B cell (primary cell): ENCODE results near the gene PCDH9. TPM values are rescaled to one million over a fixed set of nuclear protein-coding genes. Genes with fewer than 3 reads are reported as not detected.

Experiments
- ATAC-seq: fragments of 200-7000 bp; cut with Tn5 transposase; one replicate; pipeline ENCODE4 v1.10.0; 2021; ENCODE audit warnings: low read depth, mild to moderate bottlenecking, moderate number of reproducible peaks, moderate library complexity
- CTCF ChIA-PET: fragments of 350-600 bp; sonication (Branson Sonifier 250); formaldehyde crosslinking; loops from one replicate; lab custom pipeline; 2021; ENCODE audit warnings: antibody characterized with exemption, inconsistent platforms; lab: Charles Lee
- POLR2A ChIA-PET: fragments of 350-600 bp; sonication (Branson Sonifier 250); formaldehyde crosslinking; loops from one replicate; lab custom pipeline; 2021; ENCODE audit warnings: antibody characterized with exemption; lab: Charles Lee
- DNase-seq: peaks from one replicate; pipeline ENCODE4 v3.0.0; 2013
- H2AFZ ChIP-seq: 2 replicates; pipeline ENCODE4 v1.6.1; 2012; ENCODE audit warnings: mild to moderate bottlenecking, low read depth, low read length; ENCODE audit not compliant: insufficient read depth, poor library complexity, severe bottlenecking
- H3K27ac ChIP-seq, 2 donors: 1 replicate in 1 of 2; 2 replicates in 1 of 2; pipeline ENCODE4 v1.5.1; 2012 to 2013; ENCODE audit warnings: low read length in 2 of 2, mild to moderate bottlenecking in 2 of 2, moderate library complexity in 1 of 2
- H3K27me3 ChIP-seq, 4 experiments: fragments of 200-600 bp in 1 of 4; sonication (generic) in 1 of 4; replicated peaks in 1 of 4; 1 replicate in 2 of 4; 2 replicates in 2 of 4; pipeline versions ENCODE4 v1.6.1 to v1.7.0; 2013 to 2016; ENCODE audit warnings: low read length in 3 of 4, mild to moderate bottlenecking in 2 of 4, mixed read lengths in 1 of 4, moderate library complexity in 1 of 4; ENCODE audit not compliant: insufficient read depth in 4 of 4, control insufficient read depth in 3 of 4; ENCODE audit errors: control extremely low read depth in 1 of 4
- H3K36me3 ChIP-seq, 2 experiments: replicated peaks in 1 of 2; 1 replicate in 1 of 2; 2 replicates in 1 of 2; pipeline versions ENCODE4 v1.6.1 to v1.7.1; 2013; ENCODE audit warnings: low read length in 1 of 2; ENCODE audit not compliant: insufficient read depth in 2 of 2, control insufficient read depth in 1 of 2; ENCODE audit errors: control extremely low read depth in 1 of 2, extremely low read depth in 1 of 2
- H3K4me1 ChIP-seq, 2 donors: fragments of 200-600 bp in 1 of 2; sonication (generic) in 1 of 2; 1 replicate in 1 of 2; 2 replicates in 1 of 2; pipeline versions ENCODE4 v1.5.1 to v1.6.1; 2013 to 2017; ENCODE audit warnings: low read length in 2 of 2; ENCODE audit not compliant: control insufficient read depth in 2 of 2, insufficient read depth in 2 of 2
- H3K4me2 ChIP-seq: replicated peaks from 2 replicates; pipeline ENCODE3; 2012; ENCODE audit warnings: mild to moderate bottlenecking, low read depth, low read length; ENCODE audit not compliant: poor library complexity, severe bottlenecking
- H3K4me3 ChIP-seq, 5 experiments: fragments of 200-600 bp in 1 of 5; sonication (generic) in 1 of 5; 1 replicate in 3 of 5; 2 replicates in 2 of 5; pipeline versions ENCODE4 v1.5.1 to v1.7.0; 2011 to 2016; ENCODE audit warnings: low read length in 4 of 5, mild to moderate bottlenecking in 4 of 5, low read depth in 2 of 5, control low read depth in 1 of 5, moderate library complexity in 1 of 5; ENCODE audit not compliant: insufficient read depth in 1 of 5; ENCODE audit errors: control extremely low read depth in 1 of 5, extremely low read depth in 1 of 5
- H3K79me2 ChIP-seq: fragments of 200-600 bp; sonication (generic); one replicate; pipeline ENCODE4 v1.6.0; 2016; ENCODE audit warnings: low read length; ENCODE audit not compliant: control insufficient read depth, insufficient read depth
- H3K9ac ChIP-seq: fragments of 200-600 bp; sonication (generic); 2 replicates; pipeline ENCODE4 v1.6.1; 2017; ENCODE audit warnings: mild to moderate bottlenecking, low read length, moderate library complexity
- H3K9me3 ChIP-seq, 3 donors: one replicate each; pipeline versions ENCODE4 v1.6.1 to v1.7.1; 2013; ENCODE audit warnings: low read length in 2 of 3; ENCODE audit not compliant: control insufficient read depth in 2 of 3, insufficient read depth in 1 of 3; ENCODE audit errors: control extremely low read depth in 1 of 3
- H4K20me1 ChIP-seq: 2 replicates; pipeline ENCODE4 v1.6.0; 2012; ENCODE audit warnings: mild to moderate bottlenecking, low read length; ENCODE audit not compliant: insufficient read depth, control insufficient read depth, poor library complexity, severe bottlenecking
- H3K27ac Mint-ChIP-seq: one replicate; pipeline ENCODE4 v1.8.0; 2021; ENCODE audit warnings: mixed read lengths
- H3K27me3 Mint-ChIP-seq: one replicate; pipeline ENCODE4 v1.8.0; 2021; ENCODE audit warnings: mixed read lengths
- H3K4me1 Mint-ChIP-seq: one replicate; pipeline ENCODE4 v1.8.0; 2021; ENCODE audit warnings: mixed read lengths
- H3K4me3 Mint-ChIP-seq: one replicate; pipeline ENCODE4 v1.8.0; 2021; ENCODE audit warnings: mixed read lengths
- H3K9me3 Mint-ChIP-seq: one replicate; pipeline ENCODE4 v1.8.0; 2022; ENCODE audit warnings: mixed read lengths; ENCODE audit not compliant: insufficient read depth
- EZH2 ChIP-seq: IDR thresholded peaks from 2 replicates; pipeline ENCODE4 v1.6.1; 2012; ENCODE audit warnings: borderline replicate concordance, low read depth, mild to moderate bottlenecking, moderate library complexity, low read length; ENCODE audit not compliant: insufficient read depth, poor library complexity, severe bottlenecking
- WGBS: methylation state at CpG from one replicate; pipeline ENCODE4 v1.1.5; 2013; ENCODE audit warnings: missing lambda C conversion rate; ENCODE audit not compliant: insufficient coverage; 5-methylcytosine and 5-hydroxymethylcytosine counted together
- intact Hi-C: fragments of 100-400 bp; cut with micrococcal nuclease; formaldehyde crosslinking; loops from one replicate; pipeline ENCODE4 v1.10.0; 2022
- polyA plus RNA-seq: library from polyadenylated mRNA; depleted of rRNA; stranded (reverse); fragments of >200 nt; gene quantifications from 2 replicates; pipeline ENCODE4 v1.2.3, GENCODE V29; 2012
- total RNA-seq, 2 donors: library from RNA; stranded (reverse); fragments of 120-200 nt in 1 of 2; gene quantifications; 1 replicate in 1 of 2; 2 replicates in 1 of 2; pipeline versions ENCODE4 v1.2.3 to v1.2.4, GENCODE V29; 2013 to 2022
- TF ChIP-seq, protein P1 (sequence below): fragments of 200-600 bp; IDR thresholded peaks from one replicate; pipeline ENCODE4 v1.8.0; 2022; ENCODE audit warnings: antibody characterized with exemption, mild to moderate bottlenecking

Gene PCDH9
- total and polyA plus RNA-seq, 2 donors (not counting 1 experiment from before 2014, with no cell fraction given) = 13.1 to 21.8 TPM

DNA sequence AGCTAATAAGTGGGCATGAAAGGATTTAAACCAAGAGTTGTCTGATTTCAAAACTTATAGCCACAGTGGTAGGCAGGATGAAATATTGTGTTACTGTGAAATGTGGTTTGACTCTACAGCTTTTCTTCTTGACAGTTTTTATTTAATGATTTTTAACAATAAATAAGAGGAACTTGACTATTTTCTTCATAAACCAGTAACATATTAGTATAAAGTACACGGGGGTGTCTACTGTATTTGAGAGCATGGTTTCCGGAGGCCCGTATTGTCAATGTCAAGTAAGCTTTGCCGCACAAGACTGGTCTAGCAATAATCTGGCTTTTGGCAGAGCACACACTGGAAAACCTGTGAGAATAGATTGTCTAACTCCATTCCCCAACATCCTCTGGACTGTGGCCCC lies 894.5 kb downstream of the PCDH9 start:
- H3K9me3 ChIP-seq = no peaks in the 10 kb centered on the region
- intact Hi-C loops = no loop called here
- ChIA-PET CTCF (no interaction called here), POLR2A (no interaction called here)
- DNase-seq (no peak), ATAC-seq (no peak)
- H3K9me3 Mint-ChIP-seq = no peaks in the 10 kb centered on the region
- H3K36me3 ChIP-seq = no peaks in the 10 kb centered on the region
- no peaks in the 10 kb centered on the region for H4K20me1 ChIP-seq
- H3K9ac ChIP-seq = no peak overlapping the region
- no peak for TF ChIP-seq EZH2
- TF ChIP-seq, protein P1, sequence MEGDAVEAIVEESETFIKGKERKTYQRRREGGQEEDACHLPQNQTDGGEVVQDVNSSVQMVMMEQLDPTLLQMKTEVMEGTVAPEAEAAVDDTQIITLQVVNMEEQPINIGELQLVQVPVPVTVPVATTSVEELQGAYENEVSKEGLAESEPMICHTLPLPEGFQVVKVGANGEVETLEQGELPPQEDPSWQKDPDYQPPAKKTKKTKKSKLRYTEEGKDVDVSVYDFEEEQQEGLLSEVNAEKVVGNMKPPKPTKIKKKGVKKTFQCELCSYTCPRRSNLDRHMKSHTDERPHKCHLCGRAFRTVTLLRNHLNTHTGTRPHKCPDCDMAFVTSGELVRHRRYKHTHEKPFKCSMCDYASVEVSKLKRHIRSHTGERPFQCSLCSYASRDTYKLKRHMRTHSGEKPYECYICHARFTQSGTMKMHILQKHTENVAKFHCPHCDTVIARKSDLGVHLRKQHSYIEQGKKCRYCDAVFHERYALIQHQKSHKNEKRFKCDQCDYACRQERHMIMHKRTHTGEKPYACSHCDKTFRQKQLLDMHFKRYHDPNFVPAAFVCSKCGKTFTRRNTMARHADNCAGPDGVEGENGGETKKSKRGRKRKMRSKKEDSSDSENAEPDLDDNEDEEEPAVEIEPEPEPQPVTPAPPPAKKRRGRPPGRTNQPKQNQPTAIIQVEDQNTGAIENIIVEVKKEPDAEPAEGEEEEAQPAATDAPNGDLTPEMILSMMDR = no peak
- H3K4me2 ChIP-seq = no peak overlapping the region
- H3K27me3 Mint-ChIP-seq = no peaks in the 10 kb centered on the region
- no peak overlapping the region for H3K27ac ChIP-seq
- no peak overlapping the region for H2AFZ ChIP-seq
- H3K27ac Mint-ChIP-seq = no peak overlapping the region
- no CpG with 5 or more reads among the region's 4 CpGs for WGBS
- no peaks in the 10 kb centered on the region for H3K4me1 ChIP-seq
- H3K4me3 ChIP-seq = no peak overlapping the region
- no peaks in the 10 kb centered on the region for H3K4me1 Mint-ChIP-seq
- no peaks in the 10 kb centered on the region for H3K27me3 ChIP-seq
- no peak overlapping the region for H3K4me3 Mint-ChIP-seq
- H3K79me2 ChIP-seq = no peaks in the 10 kb centered on the region

DNA sequence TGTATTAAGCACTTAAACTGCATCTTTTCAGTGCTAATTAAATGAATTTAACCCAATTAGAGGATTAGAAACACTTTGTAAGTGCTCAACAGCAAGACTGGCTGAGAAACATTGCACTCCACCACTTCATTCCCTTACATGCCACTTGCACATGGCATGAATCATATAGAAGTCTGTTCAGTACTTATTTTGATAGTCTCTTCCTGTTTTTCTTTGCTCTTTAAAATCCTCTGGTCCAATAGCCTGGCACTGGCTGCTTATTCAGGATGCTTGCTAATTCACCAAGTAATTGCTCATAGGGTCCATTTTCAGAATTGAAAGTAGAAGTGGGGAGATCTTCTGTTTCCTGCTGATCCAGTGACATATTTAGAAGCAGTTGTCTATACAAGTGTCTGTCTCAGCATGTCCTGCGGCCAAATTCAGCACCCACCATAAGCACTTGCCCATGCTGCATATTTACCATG lies 900.1 kb downstream of the PCDH9 start:
- Histone ChIP-seq H3K9ac (no peak overlapping the region), H4K20me1 (no peaks in the 10 kb centered on the region), H2AFZ (no peak overlapping the region), H3K36me3 (no peaks in the 10 kb centered on the region), H3K4me1 (no peaks in the 10 kb centered on the region), H3K27me3 (no peaks in the 10 kb centered on the region), H3K79me2 (no peaks in the 10 kb centered on the region), H3K4me3 (no peak overlapping the region), H3K4me2 (no peak overlapping the region), H3K9me3 (no peaks in the 10 kb centered on the region), H3K27ac (no peak overlapping the region)
- DNase-seq (no peak), ATAC-seq (no peak)
- Mint-ChIP-seq H3K27me3 (no peaks in the 10 kb centered on the region), H3K4me3 (no peak overlapping the region), H3K27ac (no peak overlapping the region), H3K4me1 (peaks cover 4% of the 10 kb centered on the region), H3K9me3 (no peaks in the 10 kb centered on the region)
- intact Hi-C loops = no loop called here
- no CpG with 5 or more reads among the region's 1 CpG for WGBS
- TF ChIP-seq, protein P1 = no peak
- TF ChIP-seq EZH2 = no peak
- POLR2A ChIA-PET = no interaction called here
- CTCF ChIA-PET = interaction anchor here (0.9 kb wide), 1 partner anchor 15 kb away, joined by 3 read pairs; no protein-coding TSS in a partner anchor
